K562 (cell line): Measurements from ENCODE around the gene GPR26. TPM values are rescaled to one million over a fixed set of nuclear protein-coding genes. Genes with fewer than 3 reads are reported as not detected.

ENCODE experiments used
- ATAC-seq: fragments of 200-7000 bp; cut with Tn5 transposase; 3 replicates; pipeline ENCODE4 v1.9.1; 2020; ENCODE audit warnings: moderate library complexity
- BruUV-seq: library from RNA; stranded (reverse); fragments of 400-500 nt; replicated peaks from 2 replicates; lab custom pipeline; 2021; lab: Mats Ljungman, UMichigan
- CTCF ChIA-PET: fragments of 300-600 bp; formaldehyde crosslinking; extraction: SDS; loops from one replicate; lab custom pipeline; 2021; ENCODE audit warnings: low intra/inter-chr PET ratio; lab: Yijun Ruan, JAX
- POLR2A ChIA-PET: fragments of 300-600, 350-650 bp; sonication (Branson Sonifier 250); formaldehyde crosslinking; extraction: SDS; loops from one replicate; lab custom pipeline; 2021; ENCODE audit warnings: antibody characterized with exemption, inconsistent platforms; lab: Yijun Ruan, JAX
- DNase-seq, 4 experiments: peaks; one replicate each; pipeline versions ENCODE4 v3.0.0 to v3.0.0-alpha.2; 2011 to 2018; ENCODE audit warnings: low spot score in 3 of 4, mixed read lengths in 3 of 4; ENCODE audit errors: extremely low read depth in 1 of 4
- FAIRE-seq: peaks from 2 replicates; lab custom pipeline; 2011; peaks lifted over from hg19 to GRCh38; lab: Jason Lieb, UNC
- H2AFZ ChIP-seq: 2 replicates; pipeline ENCODE4 v1.6.0; 2011; ENCODE audit warnings: low read depth, low read length, control low read depth, inconsistent platforms
- H3K27ac ChIP-seq: fragments of 200-600 bp; 3 replicates; pipeline ENCODE4 v1.8.0; 2011; ENCODE audit warnings: low read depth, mild to moderate bottlenecking, control low read depth, inconsistent platforms, low read length, moderate library complexity, mixed read lengths; ENCODE audit errors: extremely low read depth
- H3K27me3 ChIP-seq, 2 experiments: fragments of 300-600 bp in 1 of 2; 2 replicates in 1 of 2; 3 replicates in 1 of 2; pipeline versions ENCODE4 v1.6.0 to v1.8.0; 2011; ENCODE audit warnings: inconsistent platforms in 2 of 2, low read length in 2 of 2, mild to moderate bottlenecking in 1 of 2, mixed read lengths in 1 of 2, moderate library complexity in 1 of 2; ENCODE audit not compliant: control insufficient read depth in 2 of 2, insufficient read depth in 2 of 2
- H3K36me3 ChIP-seq: fragments of 300-600 bp; 3 replicates; pipeline ENCODE4 v1.8.0; 2011; ENCODE audit warnings: mild to moderate bottlenecking, low read length, inconsistent platforms; ENCODE audit not compliant: control insufficient read depth, insufficient read depth
- H3K4me1 ChIP-seq, 2 experiments: fragments of 200-600 bp in 1 of 2; replicated peaks in 1 of 2; 2 replicates in 1 of 2; 3 replicates in 1 of 2; pipeline versions ENCODE4 v1.5.1 to v1.8.0; 2011; ENCODE audit warnings: inconsistent platforms in 2 of 2, low read length in 2 of 2, mild to moderate bottlenecking in 1 of 2, mixed read lengths in 1 of 2, moderate library complexity in 1 of 2; ENCODE audit not compliant: control insufficient read depth in 2 of 2, insufficient read depth in 2 of 2
- H3K4me2 ChIP-seq: 2 replicates; pipeline ENCODE4 v1.6.1; 2011; ENCODE audit warnings: low read length, control low read depth, inconsistent platforms, mixed read lengths; ENCODE audit not compliant: insufficient read depth
- H3K4me3 ChIP-seq: fragments of 200-600 bp; sonication (generic), shearing (Covaris generic); 2 replicates; pipeline ENCODE4 v1.5.1; 2016; ENCODE audit warnings: control low read depth, inconsistent platforms
- H3K79me2 ChIP-seq: fragments of 200-600 bp; 3 replicates; pipeline ENCODE4 v1.8.0; 2011; ENCODE audit warnings: low read length, inconsistent platforms; ENCODE audit not compliant: control insufficient read depth, insufficient read depth
- H3K9ac ChIP-seq, 2 experiments: 2 replicates each; pipeline versions ENCODE4 v1.6.0 to v1.6.1; 2011; ENCODE audit warnings: low read depth in 2 of 2, low read length in 2 of 2, control low read depth in 1 of 2, inconsistent platforms in 1 of 2, mild to moderate bottlenecking in 1 of 2, mixed read lengths in 1 of 2; ENCODE audit not compliant: insufficient read depth in 1 of 2
- H3K9me1 ChIP-seq: one replicate; pipeline ENCODE4 v1.6.0; 2011; ENCODE audit warnings: inconsistent platforms, mild to moderate bottlenecking, low read length, moderate library complexity; ENCODE audit not compliant: control insufficient read depth, insufficient read depth
- H3K9me3 ChIP-seq: replicated peaks from 2 replicates; pipeline ENCODE4 v1.5.1; 2011; ENCODE audit warnings: low read depth, low read length, inconsistent platforms; ENCODE audit not compliant: control insufficient read depth, insufficient read depth
- H4K20me1 ChIP-seq: replicated peaks from 2 replicates; pipeline ENCODE4 v1.6.1; 2011; ENCODE audit warnings: low read length, inconsistent platforms, mixed read lengths; ENCODE audit not compliant: control insufficient read depth, insufficient read depth
- BRD4 ChIP-seq: fragments of 200-600 bp; sonication (generic); IDR thresholded peaks from 2 replicates; pipeline ENCODE4 v1.6.1; 2017; ENCODE audit warnings: inconsistent platforms
- FOXJ3 ChIP-seq: sonication (generic); formaldehyde crosslinking; IDR thresholded peaks from 2 replicates; pipeline ENCODE4 v1.4.0; 2020; ENCODE audit warnings: mild to moderate bottlenecking, missing genetic modification reagents
- GATA2 ChIP-seq: sonication (generic); formaldehyde crosslinking; IDR thresholded peaks from 2 replicates; pipeline ENCODE4 v1.4.0; 2020; ENCODE audit warnings: mild to moderate bottlenecking, missing genetic modification reagents
- GATAD2A ChIP-seq: fragments of 450-650 bp; IDR thresholded peaks from 2 replicates; pipeline ENCODE4 v1.6.1; 2017
- HDAC6 ChIP-seq: IDR thresholded peaks from 2 replicates; pipeline ENCODE4 v1.6.1; 2012; ENCODE audit warnings: low read depth, mild to moderate bottlenecking, control low read depth, inconsistent platforms, low read length, moderate library complexity
- MED1 ChIP-seq: sonication (generic); formaldehyde crosslinking; IDR thresholded peaks from 2 replicates; pipeline ENCODE4 v1.8.1; 2023; ENCODE audit warnings: missing genetic modification reagents, borderline replicate concordance
- RBM22 ChIP-seq: fragments of 200-400 bp; formaldehyde crosslinking; IDR thresholded peaks from 2 replicates; pipeline ENCODE4 v1.6.1; 2018; ENCODE audit warnings: low read length, low read depth; ENCODE audit not compliant: poor library complexity, severe bottlenecking
- SIX5 ChIP-seq, 2 experiments: IDR thresholded peaks; 2 replicates each; pipeline ENCODE4 v1.6.1; 2011; ENCODE audit warnings: low read length in 2 of 2, borderline replicate concordance in 1 of 2, low read depth in 1 of 2, mild to moderate bottlenecking in 1 of 2, moderate library complexity in 1 of 2; ENCODE audit not compliant: insufficient read depth in 1 of 2
- SNRNP70 ChIP-seq: fragments of 200-400 bp; formaldehyde crosslinking; optimal IDR thresholded peaks from 2 replicates; pipeline ENCODE3; 2017; ENCODE audit warnings: low read depth, low read length
- ZNF395 ChIP-seq: fragments of 200-800 bp; sonication (Bioruptor generic); IDR thresholded peaks from 2 replicates; pipeline ENCODE4 v1.6.1; 2017; ENCODE audit warnings: missing genetic modification characterization, missing compliant biosample characterization
- ZNF766 ChIP-seq: fragments of 200-800 bp; sonication (Bioruptor generic); conservative IDR thresholded peaks from 2 replicates; pipeline ENCODE4 v1.6.1; 2016; ENCODE audit warnings: missing genetic modification characterization, missing compliant biosample characterization
- WGBS: fragments of 100-300 bp; shearing (Covaris generic); methylation state at CpG from one replicate; pipeline ENCODE4 v1.1.6; 2016; ENCODE audit warnings: low coverage, mixed read lengths; ENCODE audit not compliant: insufficient coverage; ENCODE audit errors: missing lambda C conversion rate; 5-methylcytosine and 5-hydroxymethylcytosine counted together
- in situ Hi-C: fragments of 300-500 bp; cut with MboI; formaldehyde crosslinking; loops from 4 replicates; pipeline ENCODE4 v1.15.0; 2018; ENCODE audit warnings: inconsistent platforms, mixed read lengths
- intact Hi-C: fragments of 100-400 bp; cut with micrococcal nuclease; formaldehyde crosslinking; loops from 2 replicates; pipeline ENCODE4 v1.14.2; 2022
- polyA plus RNA-seq, 8 experiments: library from polyadenylated mRNA; depleted of rRNA in 4 of 8; stranded (reverse) in 5 of 8; unstranded in 3 of 8; fragments of >200 nt; fragmentation: Nextera tagmentation in 2 of 8; fragmentation: Illumina TruSeq in 1 of 8; extraction: Ambion mirVana in 2 of 8; extraction: Trizol in 1 of 8; gene quantifications; 2 replicates each; pipeline versions ENCODE4 v1.2.1 to v1.2.3, GENCODE V29; 2011 to 2014; ENCODE audit warnings: inconsistent platforms in 1 of 8, missing spikeins in 1 of 8
- total RNA-seq, 7 experiments: library from RNA; depleted of rRNA in 6 of 7; stranded (reverse); fragments of >200 nt in 6 of 7; fragmentation: Illumina TruSeq in 2 of 7; extraction: Trizol in 2 of 7; gene quantifications; 2 replicates each; pipeline versions ENCODE4 v1.2.1 to v1.2.3, GENCODE V29; 2011 to 2021; ENCODE audit warnings: low replicate concordance in 1 of 7
- TF ChIP-seq, protein P1 (sequence below): sonication (generic); formaldehyde crosslinking; IDR thresholded peaks from 2 replicates; pipeline ENCODE4 v1.8.0; 2022; ENCODE audit warnings: mild to moderate bottlenecking, missing genetic modification reagents
- TF ChIP-seq, protein P2 (sequence below): fragments of 250-450 bp; sonication (Bioruptor Pico); IDR thresholded peaks from 2 replicates; pipeline ENCODE4 v1.5.0; 2021
- TF ChIP-seq, protein P3 (sequence below), 2 experiments: IDR thresholded peaks in 1 of 2; conservative IDR thresholded peaks in 1 of 2; 2 replicates each; pipeline ENCODE4 v1.6.1; 2016; ENCODE audit warnings: low read depth in 2 of 2, mild to moderate bottlenecking in 1 of 2, missing compliant biosample characterization in 1 of 2, missing genetic modification characterization in 1 of 2, moderate library complexity in 1 of 2

GPR26 gene
- total and polyA plus RNA-seq, 9 of the 15 experiments (the other 6 are each of a cell fraction or from before 2014, with no cell fraction given), result not detected

DNA sequence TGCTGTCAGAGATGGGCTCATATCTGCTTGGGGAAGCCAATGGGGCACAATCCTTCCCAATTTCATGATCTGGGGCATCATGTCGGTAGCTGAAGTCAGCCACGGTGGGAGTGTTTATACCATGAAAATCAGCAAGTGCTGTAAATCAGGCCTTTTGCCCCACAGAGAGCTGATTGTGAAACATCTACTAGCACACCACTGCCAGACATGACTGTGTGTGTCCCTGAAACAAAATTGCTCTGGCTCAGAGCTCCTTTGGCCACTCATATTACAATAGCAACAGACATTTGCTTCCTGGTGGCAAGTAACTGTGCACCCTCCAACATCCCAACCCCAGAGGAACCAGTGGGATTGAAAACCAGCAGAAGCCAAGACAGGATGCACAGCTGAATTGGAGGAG lies 23.7 kb downstream of the GPR26 start:
- Histone ChIP-seq H4K20me1 (no peaks in the 10 kb centered on the region), H3K4me2 (no peak overlapping the region), H3K4me3 (no peak overlapping the region), H3K79me2 (no peaks in the 10 kb centered on the region), H3K9ac (no peak overlapping the region), H3K36me3 (no peaks in the 10 kb centered on the region), H3K9me3 (no peaks in the 10 kb centered on the region), H3K27ac (no peak overlapping the region), H3K27me3 (peaks cover 0 to 1% of the 10 kb centered on the region in 2 experiments; a peak in 1 of 5 replicates), H3K9me1 (no peaks in the 10 kb centered on the region), H3K4me1 (no peaks in the 10 kb centered on the region), H2AFZ (no peak overlapping the region)
- no peak for ATAC-seq
- intact Hi-C loops, result loop anchor here (10.0 kb wide), 1 partner anchor 275 kb away; no protein-coding TSS in a partner anchor
- ChIA-PET CTCF (no interaction called here), POLR2A (no interaction called here)
- TF ChIP-seq RBM22, result no peak
- TF ChIP-seq, protein P1, sequence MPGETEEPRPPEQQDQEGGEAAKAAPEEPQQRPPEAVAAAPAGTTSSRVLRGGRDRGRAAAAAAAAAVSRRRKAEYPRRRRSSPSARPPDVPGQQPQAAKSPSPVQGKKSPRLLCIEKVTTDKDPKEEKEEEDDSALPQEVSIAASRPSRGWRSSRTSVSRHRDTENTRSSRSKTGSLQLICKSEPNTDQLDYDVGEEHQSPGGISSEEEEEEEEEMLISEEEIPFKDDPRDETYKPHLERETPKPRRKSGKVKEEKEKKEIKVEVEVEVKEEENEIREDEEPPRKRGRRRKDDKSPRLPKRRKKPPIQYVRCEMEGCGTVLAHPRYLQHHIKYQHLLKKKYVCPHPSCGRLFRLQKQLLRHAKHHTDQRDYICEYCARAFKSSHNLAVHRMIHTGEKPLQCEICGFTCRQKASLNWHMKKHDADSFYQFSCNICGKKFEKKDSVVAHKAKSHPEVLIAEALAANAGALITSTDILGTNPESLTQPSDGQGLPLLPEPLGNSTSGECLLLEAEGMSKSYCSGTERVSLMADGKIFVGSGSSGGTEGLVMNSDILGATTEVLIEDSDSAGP (CRISPR knock-in tag), result no peak
- no peak for TF ChIP-seq ZNF395 (CRISPR knock-in tag)
- TF ChIP-seq ZNF766 (CRISPR knock-in tag), result no peak
- TF ChIP-seq MED1 (CRISPR knock-in tag), result no peak
- TF ChIP-seq GATAD2A, result no peak
- no peak for TF ChIP-seq HDAC6
- TF ChIP-seq SNRNP70, result no peak
- no peak for TF ChIP-seq GATA2 (CRISPR knock-in tag)
- TF ChIP-seq, protein P2, sequence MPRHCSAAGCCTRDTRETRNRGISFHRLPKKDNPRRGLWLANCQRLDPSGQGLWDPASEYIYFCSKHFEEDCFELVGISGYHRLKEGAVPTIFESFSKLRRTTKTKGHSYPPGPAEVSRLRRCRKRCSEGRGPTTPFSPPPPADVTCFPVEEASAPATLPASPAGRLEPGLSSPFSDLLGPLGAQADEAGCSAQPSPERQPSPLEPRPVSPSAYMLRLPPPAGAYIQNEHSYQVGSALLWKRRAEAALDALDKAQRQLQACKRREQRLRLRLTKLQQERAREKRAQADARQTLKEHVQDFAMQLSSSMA (CRISPR knock-in tag), result no peak
- TF ChIP-seq, protein P3, sequence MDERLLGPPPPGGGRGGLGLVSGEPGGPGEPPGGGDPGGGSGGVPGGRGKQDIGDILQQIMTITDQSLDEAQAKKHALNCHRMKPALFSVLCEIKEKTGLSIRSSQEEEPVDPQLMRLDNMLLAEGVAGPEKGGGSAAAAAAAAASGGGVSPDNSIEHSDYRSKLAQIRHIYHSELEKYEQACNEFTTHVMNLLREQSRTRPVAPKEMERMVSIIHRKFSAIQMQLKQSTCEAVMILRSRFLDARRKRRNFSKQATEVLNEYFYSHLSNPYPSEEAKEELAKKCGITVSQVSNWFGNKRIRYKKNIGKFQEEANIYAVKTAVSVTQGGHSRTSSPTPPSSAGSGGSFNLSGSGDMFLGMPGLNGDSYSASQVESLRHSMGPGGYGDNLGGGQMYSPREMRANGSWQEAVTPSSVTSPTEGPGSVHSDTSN (CRISPR knock-in tag; IDR thresholded peaks at IDR 0.05; ENCODE audit: low read depth), result no peak
- TF ChIP-seq, protein P3 (tag; conservative IDR thresholded peaks at IDR 0.05; ENCODE audit: low read depth), result no peak
- TF ChIP-seq SIX5 (IDR thresholded peaks at IDR 0.05; ENCODE audit: borderline replicate concordance in 1 of 2, insufficient read depth in 1 of 2, low read depth in 1 of 2, low read length in 2 of 2), result no peak
- TF ChIP-seq BRD4, result no peak
- no peak for TF ChIP-seq FOXJ3
- in situ Hi-C loops, result no loop called here
- no TSS peak for BruUV-seq
- no peak for DNase-seq
- 0% methylated on average over 2 of the region's 2 CpGs for WGBS
- FAIRE-seq, result no peak
